HEK293T (cell line): ENCODE data around the gene SRGAP2C.
"Not testable (repeated sequence)": the region's sequence is repeated elsewhere in the genome, so short reads cannot be mapped to it uniquely, and the experiment has no call there.

ENCODE experiments used
- ARNT ChIP-seq: fragments of 450-650 bp; IDR thresholded peaks from 2 replicates; pipeline ENCODE4 v1.6.1; 2017; ENCODE audit warnings: mild to moderate bottlenecking
- BHLHE40 ChIP-seq: fragments of 450-650 bp; IDR thresholded peaks from 2 replicates; pipeline ENCODE4 v1.6.1; 2016; ENCODE audit warnings: mild to moderate bottlenecking, moderate library complexity, borderline replicate concordance
- CTBP1 ChIP-seq: fragments of 450-650 bp; IDR thresholded peaks from 2 replicates; pipeline ENCODE4 v1.6.1; 2016; ENCODE audit warnings: borderline replicate concordance

- not testable (repeated sequence) for TF ChIP-seq CTBP1, BHLHE40, ARNT
Observed at GRCh38 chr1:121347476-121347875, 162.7 kb downstream of the SRGAP2C start.
